GM11168 (cell line): ENCODE measurements around the gene KCTD21.

Source experiments
- in situ Hi-C: fragments of 300-500 bp; cut with MboI; formaldehyde crosslinking; loops from one replicate; pipeline ENCODE4 v1.12.0; 2022; ENCODE audit warnings: low sequenced_read_pairs; ENCODE audit not compliant: unreplicated experiment

KCTD21 gene

GRCh38 chr11:78156127-78156844, 32.1 kb downstream of the KCTD21 start:
- in situ Hi-C loops = no loop called here

DNA sequence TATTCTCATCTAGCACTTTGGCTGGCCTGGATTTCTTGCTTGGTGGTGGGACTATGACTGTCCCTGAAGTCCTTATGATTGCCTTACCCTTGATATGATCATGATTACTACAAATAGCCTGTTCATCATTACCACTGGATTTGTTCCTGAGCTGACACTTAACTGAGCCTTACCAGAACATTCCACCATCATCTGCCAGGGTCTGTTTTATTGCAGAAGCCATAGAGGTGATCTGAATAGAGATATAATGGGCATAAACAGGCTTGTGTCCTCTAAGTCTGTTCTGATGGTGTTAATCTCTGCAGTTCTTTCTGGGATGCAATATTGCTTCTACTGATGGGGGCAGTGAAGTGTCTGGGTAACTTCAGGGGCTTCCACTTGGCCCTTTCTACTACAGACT, 36.6 kb downstream of the KCTD21 start:
- in situ Hi-C loops = no loop called here

DNA sequence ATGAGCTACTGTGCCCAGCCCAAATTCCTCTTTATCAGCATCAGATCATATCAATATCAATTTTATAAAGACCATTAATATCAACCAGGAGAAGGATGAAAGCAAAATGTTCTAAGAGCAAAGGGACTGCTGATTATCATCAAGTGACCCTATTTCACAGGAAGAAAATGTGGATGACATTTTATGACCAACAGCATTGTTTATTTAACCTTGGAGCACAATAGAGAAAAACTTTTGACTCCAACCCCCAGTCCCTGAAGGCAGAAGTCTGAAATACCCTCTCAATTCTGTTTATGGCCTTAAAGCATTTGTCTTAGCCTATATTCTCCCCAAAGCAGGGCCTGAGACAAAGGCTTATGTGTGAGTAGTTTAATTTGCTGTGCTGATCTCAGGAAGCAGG, 37.7 kb downstream of the KCTD21 start:
- in situ Hi-C loops = no loop called here

DNA sequence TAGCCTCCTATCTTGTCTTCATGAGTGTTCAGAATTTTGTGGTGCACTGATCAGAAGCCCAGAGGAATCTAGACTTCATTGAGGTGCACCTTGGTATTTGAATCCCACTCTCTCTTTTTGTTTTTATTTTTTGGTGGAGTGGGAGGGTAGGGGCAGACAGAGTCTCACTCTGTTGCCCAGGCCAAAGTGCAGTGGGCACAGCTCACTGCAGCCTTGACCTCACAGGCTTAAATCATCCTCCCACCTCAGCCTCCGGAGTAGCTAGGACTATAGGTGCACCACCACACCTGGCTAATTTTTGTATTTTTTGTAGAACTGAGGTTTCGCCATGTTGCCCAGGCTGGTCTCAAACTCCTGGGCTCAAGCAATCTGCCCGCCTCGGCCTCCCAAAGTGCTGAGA, 38.1 kb downstream of the KCTD21 start:
- in situ Hi-C loops = no loop called here

DNA sequence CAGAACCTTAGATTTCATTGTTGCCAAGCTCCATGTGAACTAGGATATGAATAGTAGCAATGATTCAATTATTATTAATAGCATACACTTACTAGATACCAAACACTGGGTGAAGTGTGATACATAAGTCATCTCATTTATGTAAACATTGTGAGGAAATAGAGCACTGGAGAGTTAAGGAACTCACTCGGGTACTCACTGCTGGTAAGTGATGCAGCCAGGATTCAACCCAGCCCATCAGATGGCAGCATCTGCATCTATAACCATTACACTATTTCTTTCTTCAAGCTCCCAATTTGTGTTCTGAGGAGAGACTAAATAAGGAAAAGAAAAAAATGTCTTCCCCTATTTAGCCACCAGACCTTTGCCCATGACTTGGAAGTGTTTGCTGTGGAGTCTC, 38.8 kb downstream of the KCTD21 start:
- in situ Hi-C loops = no loop called here

DNA sequence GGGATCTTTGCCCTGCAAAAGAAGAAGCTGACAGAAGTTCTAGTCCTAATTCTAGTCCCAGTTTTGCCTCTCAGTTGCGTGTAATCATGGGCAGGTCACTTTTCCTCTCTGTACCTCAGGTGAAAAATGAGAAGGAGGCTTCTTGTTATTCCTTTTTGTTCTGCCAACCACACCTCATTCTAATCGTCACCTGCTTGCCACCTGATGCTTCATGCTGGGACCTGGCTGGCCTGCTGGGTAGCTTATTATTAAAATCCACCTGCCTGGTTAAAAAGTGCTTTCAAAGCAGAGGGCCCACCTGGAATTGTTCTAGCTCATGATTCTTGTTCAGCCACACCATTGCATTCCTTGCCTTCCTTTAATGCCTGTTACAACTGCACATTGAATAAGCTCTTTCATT, 40.6 kb downstream of the KCTD21 start:
- in situ Hi-C loops = no loop called here

DNA sequence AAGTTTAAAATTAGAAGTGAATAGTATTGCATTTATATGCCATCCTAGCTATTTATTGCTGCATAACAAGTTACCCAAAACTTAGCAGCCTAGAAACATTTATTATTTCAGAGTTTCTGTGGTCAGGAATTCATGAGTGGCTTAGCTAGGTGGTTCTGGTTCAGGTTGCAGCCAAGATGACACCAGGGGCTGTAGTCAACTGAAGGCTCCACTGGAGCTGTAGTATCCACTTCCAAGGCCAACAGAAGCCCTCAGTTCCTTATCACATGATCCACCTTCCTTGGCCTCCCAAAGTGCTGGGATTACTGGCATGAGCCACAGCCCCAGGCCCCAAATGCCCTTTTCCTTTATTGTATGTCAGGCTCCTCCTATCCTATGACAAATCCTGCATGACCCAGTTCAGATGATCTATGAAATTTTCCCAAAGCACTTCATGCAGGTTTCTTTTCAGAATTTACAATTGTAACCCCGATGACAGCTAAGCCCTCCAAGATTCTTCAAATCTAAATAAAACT, 42.9 kb downstream of the KCTD21 start:
- in situ Hi-C loops = no loop called here

- in situ Hi-C loops = no loop called here
Measured at GRCh38 chr11:78140392-78141077, 47.9 kb downstream of the KCTD21 start.

DNA sequence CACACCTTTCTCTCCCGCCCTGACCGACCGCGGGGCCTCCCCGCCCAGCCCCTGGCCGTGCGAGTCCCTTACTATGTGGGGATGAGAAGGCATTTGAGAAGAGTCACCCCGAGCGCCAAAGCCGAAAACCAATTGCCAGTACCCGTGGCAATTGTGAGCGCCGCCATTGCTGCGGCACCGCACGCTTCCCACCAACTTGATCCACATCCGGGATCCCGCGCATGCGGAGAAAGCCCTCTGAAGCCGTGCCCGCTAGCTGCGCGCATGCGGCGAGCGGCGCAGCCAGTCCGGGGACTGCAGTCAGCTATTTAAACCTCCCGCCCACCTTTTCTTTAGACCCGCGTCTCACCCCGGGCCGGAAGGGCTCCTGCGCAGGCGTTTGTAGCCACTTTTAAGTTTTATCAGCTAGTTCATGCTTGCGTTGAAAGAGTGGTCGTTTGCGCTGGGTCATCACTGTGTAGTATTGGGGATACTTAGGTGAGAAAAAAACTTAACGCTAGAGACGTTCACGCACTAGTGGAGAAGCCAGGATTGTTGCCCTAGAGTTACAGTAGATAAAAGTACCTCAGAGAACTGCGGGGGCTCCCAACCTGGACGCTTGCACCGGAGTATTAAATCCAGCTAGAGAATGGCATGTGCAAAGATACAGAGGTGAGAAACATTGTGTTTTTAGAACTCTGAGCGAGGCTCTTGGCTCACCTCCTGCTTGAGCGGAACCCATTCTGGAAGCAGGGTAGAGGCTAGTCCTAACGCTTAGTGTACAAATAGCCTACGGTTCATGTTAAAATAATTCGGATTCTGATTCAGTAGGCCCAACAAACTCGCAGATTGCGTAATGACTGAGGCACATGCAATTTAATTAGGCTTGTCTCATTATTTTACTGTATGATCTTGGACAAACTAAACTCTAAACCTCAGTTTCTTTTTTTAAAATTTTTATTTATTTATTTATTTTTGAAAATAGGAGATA, 48.7 kb downstream of the KCTD21 start, which contains the start of gene ALG8:
TSS of gene ALG8 (minus strand) at position 205 of the 970 bp plus-strand sequence. CDS start at position 167, 38 bp downstream.
- in situ Hi-C loops = no loop called here

- in situ Hi-C loops = no loop called here
Measured at GRCh38 chr11:78138694-78139421, 49.6 kb downstream of the KCTD21 start.

- in situ Hi-C loops = no loop called here
Measured at GRCh38 chr11:78138291-78138690, 50.1 kb downstream of the KCTD21 start.

DNA sequence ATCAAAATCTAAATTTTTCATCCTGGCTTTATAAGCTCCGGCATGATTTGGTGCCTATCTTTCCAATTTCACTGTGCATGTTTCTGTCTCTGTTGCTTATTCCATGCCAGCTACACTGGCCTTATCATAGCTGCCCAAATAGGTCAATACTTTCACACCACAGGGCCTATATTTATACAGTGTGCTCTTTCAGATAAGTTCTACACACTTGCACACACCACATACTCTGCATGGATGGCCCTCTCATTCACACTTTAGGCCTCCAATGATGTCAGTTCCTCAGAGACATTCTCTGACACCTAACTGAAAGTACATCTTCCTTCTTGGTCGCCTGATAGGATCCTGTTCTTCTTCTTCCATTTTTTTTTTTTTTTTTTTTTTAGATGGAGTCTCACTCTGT, 56.0 kb downstream of the KCTD21 start:
- in situ Hi-C loops = no loop called here

GRCh38 chr11:78131956-78132355, 56.5 kb downstream of the KCTD21 start:
- in situ Hi-C loops = no loop called here

- in situ Hi-C loops = no loop called here
Measured at GRCh38 chr11:78127403-78127802, 61.0 kb downstream of the KCTD21 start.
